GM10266 (cell line): Measurements from ENCODE around the gene SERINC5.
"Not testable (repeated sequence)": the region's sequence is repeated elsewhere in the genome, so short reads cannot be mapped to it uniquely, and the experiment has no call there.

Experiments used
- DNase-seq: peaks from one replicate; pipeline ENCODE4 v3.0.0; 2012; ENCODE audit errors: extremely low spot score
- CTCF ChIP-seq: IDR thresholded peaks from 2 replicates; pipeline ENCODE4 v1.5.1; 2012; ENCODE audit warnings: mild to moderate bottlenecking, low read depth; ENCODE audit not compliant: control insufficient read depth, insufficient read depth; ENCODE audit errors: missing control alignments

SERINC5 gene

GRCh38 chr5:80255811-80256712, at the start of gene SERINC5:
Gene SERINC5 (minus strand): TSS chr5:80256048. CDS start chr5:80255922, 126 bp downstream.
- DNase-seq: peak; percentile 95

GRCh38 chr5:80302636-80303035, 46.8 kb upstream of the SERINC5 start:
- TF ChIP-seq CTCF: no peak
- no peak for DNase-seq

More at GRCh38 chr5:80255811-80256712, at the start of gene SERINC5:
- no peak for TF ChIP-seq CTCF

- not testable (repeated sequence) for DNase-seq
These were observed 45.5 kb upstream of the SERINC5 start for GRCh38 chr5:80301342-80301741.

- not testable (repeated sequence) for DNase-seq
These were observed 44.9 kb upstream of the SERINC5 start for GRCh38 chr5:80300796-80301195.

- no peak for TF ChIP-seq CTCF
- DNase-seq: no peak
These were observed 44.3 kb upstream of the SERINC5 start for GRCh38 chr5:80300125-80300524.

- TF ChIP-seq CTCF: no peak
- DNase-seq: no peak
These were observed 43.8 kb upstream of the SERINC5 start for GRCh38 chr5:80299601-80300000.

GRCh38 chr5:80296121-80296520, 40.3 kb upstream of the SERINC5 start:
- TF ChIP-seq CTCF: no peak

GRCh38 chr5:80291761-80292160, 35.9 kb upstream of the SERINC5 start:
- no peak for DNase-seq

More at GRCh38 chr5:80296121-80296520, 40.3 kb upstream of the SERINC5 start:
- DNase-seq: no peak

More at GRCh38 chr5:80291761-80292160, 35.9 kb upstream of the SERINC5 start:
- TF ChIP-seq CTCF: no peak
